ENCODE results near the gene DGKG. TPM values are rescaled to one million over a fixed set of nuclear protein-coding genes. Genes with fewer than 3 reads are reported as not detected.
A peak's percentile ranks its signal among the peaks of the same experiment; 100 is the strongest.

Gene DGKG
- polyA plus RNA-seq, 1 donor (not counting 4 experiments of a cell fraction or from before 2014, with no cell fraction given): 0.22 TPM

- no peak for TF ChIP-seq CTCF (optimal IDR thresholded peaks at IDR 0.05 in 1 of 3, IDR thresholded peaks at IDR 0.05 in 1 of 3, conservative IDR thresholded peaks at IDR 0.05 in 1 of 3; ENCODE audit: extremely low read depth in 1 of 3, insufficient read depth in 2 of 3, low read length in 3 of 3)
- no peak for TF ChIP-seq EZH2 (IDR thresholded peaks at IDR 0.05; ENCODE audit: low read length)
- no peak overlapping the region for H3K9ac ChIP-seq (ENCODE audit: control insufficient read depth, extremely low read depth, insufficient read depth, low read length)
- H4K20me1 ChIP-seq (ENCODE audit: control insufficient read depth, extremely low read depth, insufficient read depth, low read length): no peaks in the 10 kb centered on the region
- no peaks in the 10 kb centered on the region for H3K9me1 ChIP-seq (ENCODE audit: control insufficient read depth, extremely low read depth, insufficient read depth, low read length)
- H3K27ac ChIP-seq (ENCODE audit: control insufficient read depth, insufficient read depth, low read length): no peak overlapping the region
- H3K79me2 ChIP-seq (ENCODE audit: control insufficient read depth, insufficient read depth, low read length): no peaks in the 10 kb centered on the region
- no peak overlapping the region for H2AFZ ChIP-seq (ENCODE audit: control insufficient read depth, low read length)
- H3K4me2 ChIP-seq (ENCODE audit: control insufficient read depth, extremely low read depth, insufficient read depth, low read depth, low read length): no peak overlapping the region
- FAIRE-seq (no peak), DNase-seq (ENCODE audit: low read depth, low spot score) (no peak)
- no peaks in the 10 kb centered on the region for H3K27me3 ChIP-seq (ENCODE audit: control insufficient read depth, extremely low read depth, insufficient read depth, low read length)
- peaks cover 17% of the 10 kb centered on the region for H3K4me1 ChIP-seq (ENCODE audit: control insufficient read depth, extremely low read depth, insufficient read depth, low read length)
- no peaks in the 10 kb centered on the region for H3K9me3 ChIP-seq (ENCODE audit: control insufficient read depth, low read depth, low read length)
- H3K4me3 ChIP-seq (ENCODE audit: control insufficient read depth in 2 of 3, extremely low read depth in 1 of 3, insufficient read depth in 2 of 3, low read depth in 1 of 3, low read length in 3 of 3): no peak overlapping the region
- no peaks in the 10 kb centered on the region for H3K36me3 ChIP-seq (ENCODE audit: control insufficient read depth in 2 of 2, extremely low read depth in 1 of 2, insufficient read depth in 2 of 2, low read length in 2 of 2)
- dilution Hi-C loops (cut with MboI; ENCODE audit: extremely low pct_ligation_motif_present, low sequenced_read_pairs): no loop called here
Observed at GRCh38 chr3:186244016-186244415, 118.0 kb downstream of the DGKG start.

GRCh38 chr3:186241910-186242821, 119.9 kb downstream of the DGKG start:
- Histone ChIP-seq H3K4me1 (ENCODE audit: control insufficient read depth, extremely low read depth, insufficient read depth, low read length) (peaks cover 10% of the 10 kb centered on the region), H4K20me1 (ENCODE audit: control insufficient read depth, extremely low read depth, insufficient read depth, low read length) (no peaks in the 10 kb centered on the region), H3K79me2 (ENCODE audit: control insufficient read depth, insufficient read depth, low read length) (no peaks in the 10 kb centered on the region), H2AFZ (ENCODE audit: control insufficient read depth, low read length) (peak overlapping the region; percentile 52), H3K4me2 (ENCODE audit: control insufficient read depth, extremely low read depth, insufficient read depth, low read depth, low read length) (peak overlapping the region; percentile 53), H3K27me3 (ENCODE audit: control insufficient read depth, extremely low read depth, insufficient read depth, low read length) (no peaks in the 10 kb centered on the region), H3K9me3 (ENCODE audit: control insufficient read depth, low read depth, low read length) (no peaks in the 10 kb centered on the region), H3K27ac (ENCODE audit: control insufficient read depth, insufficient read depth, low read length) (no peak overlapping the region), H3K36me3 (ENCODE audit: control insufficient read depth in 2 of 2, extremely low read depth in 1 of 2, insufficient read depth in 2 of 2, low read length in 2 of 2) (no peaks in the 10 kb centered on the region), H3K4me3 (ENCODE audit: control insufficient read depth in 2 of 3, extremely low read depth in 1 of 3, insufficient read depth in 2 of 3, low read depth in 1 of 3, low read length in 3 of 3) (peak overlapping the region in 2 of 3 experiments; percentile 30 to 49), H3K9me1 (ENCODE audit: control insufficient read depth, extremely low read depth, insufficient read depth, low read length) (no peaks in the 10 kb centered on the region), H3K9ac (ENCODE audit: control insufficient read depth, extremely low read depth, insufficient read depth, low read length) (peak overlapping the region; percentile 4)
- TF ChIP-seq CTCF (optimal IDR thresholded peaks at IDR 0.05 in 1 of 3, IDR thresholded peaks at IDR 0.05 in 1 of 3, conservative IDR thresholded peaks at IDR 0.05 in 1 of 3; ENCODE audit: extremely low read depth in 1 of 3, insufficient read depth in 2 of 3, low read length in 3 of 3) (peak; percentile 59 to 86 (median 69)), EZH2 (IDR thresholded peaks at IDR 0.05; ENCODE audit: low read length) (no peak)
- peak; percentile 55 for DNase-seq (ENCODE audit: low read depth, low spot score)
- dilution Hi-C loops (cut with MboI; ENCODE audit: extremely low pct_ligation_motif_present, low sequenced_read_pairs): no loop called here
- peak; percentile 36 for FAIRE-seq

Measured in keratinocyte (primary cell).